ENCODE measurements around the gene TCHP. TPM values are rescaled to one million over a fixed set of nuclear protein-coding genes. Genes with fewer than 3 reads are reported as not detected.

The TCHP gene
- polyA plus RNA-seq, 1 experiment: 9.1 TPM

DNA sequence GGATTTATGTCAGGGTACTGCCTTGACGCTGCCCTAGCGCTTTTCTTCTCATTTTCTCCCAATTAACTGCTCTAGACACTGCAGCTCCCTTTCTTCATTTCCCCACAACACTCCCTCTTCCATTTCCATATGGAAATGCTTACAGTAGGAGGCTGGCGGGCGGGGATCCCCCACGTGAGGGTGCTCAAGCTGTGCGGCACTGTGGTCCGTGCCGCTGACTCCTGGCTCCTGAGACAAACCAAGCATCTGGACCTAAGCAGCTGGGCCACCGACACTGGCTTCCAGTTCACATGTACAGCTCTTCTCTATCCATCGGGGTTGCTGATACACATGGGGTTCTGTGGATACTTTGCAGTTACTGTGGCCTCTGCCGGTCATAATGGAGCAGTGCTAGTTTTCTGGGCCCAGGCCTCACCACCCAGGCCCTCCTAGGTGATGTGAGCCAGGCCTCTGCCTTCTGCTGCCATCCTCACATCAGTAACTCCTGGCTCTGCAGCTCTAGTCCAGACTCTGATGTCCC lies 20.2 kb downstream of the TCHP start:
- no peak for DNase-seq (ENCODE audit: low read depth)
- TF ChIP-seq, protein P1, sequence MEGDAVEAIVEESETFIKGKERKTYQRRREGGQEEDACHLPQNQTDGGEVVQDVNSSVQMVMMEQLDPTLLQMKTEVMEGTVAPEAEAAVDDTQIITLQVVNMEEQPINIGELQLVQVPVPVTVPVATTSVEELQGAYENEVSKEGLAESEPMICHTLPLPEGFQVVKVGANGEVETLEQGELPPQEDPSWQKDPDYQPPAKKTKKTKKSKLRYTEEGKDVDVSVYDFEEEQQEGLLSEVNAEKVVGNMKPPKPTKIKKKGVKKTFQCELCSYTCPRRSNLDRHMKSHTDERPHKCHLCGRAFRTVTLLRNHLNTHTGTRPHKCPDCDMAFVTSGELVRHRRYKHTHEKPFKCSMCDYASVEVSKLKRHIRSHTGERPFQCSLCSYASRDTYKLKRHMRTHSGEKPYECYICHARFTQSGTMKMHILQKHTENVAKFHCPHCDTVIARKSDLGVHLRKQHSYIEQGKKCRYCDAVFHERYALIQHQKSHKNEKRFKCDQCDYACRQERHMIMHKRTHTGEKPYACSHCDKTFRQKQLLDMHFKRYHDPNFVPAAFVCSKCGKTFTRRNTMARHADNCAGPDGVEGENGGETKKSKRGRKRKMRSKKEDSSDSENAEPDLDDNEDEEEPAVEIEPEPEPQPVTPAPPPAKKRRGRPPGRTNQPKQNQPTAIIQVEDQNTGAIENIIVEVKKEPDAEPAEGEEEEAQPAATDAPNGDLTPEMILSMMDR (IDR thresholded peaks at IDR 0.05; ENCODE audit: insufficient read depth, low read depth, low read length): peak; percentile 22; the same call in 1 of the 2 replicates
- H3K27me3 ChIP-seq (ENCODE audit: control insufficient read depth, insufficient read depth, low read length): no peaks in the 10 kb centered on the region
- no peak overlapping the region for H3K4me3 ChIP-seq (ENCODE audit: low read depth, low read length)
- CTCF ChIA-PET: interaction anchor here (1.0 to 1.4 kb wide), 4 partner anchors 11 to 66 kb away, joined by 3 to 5 read pairs (median 4); partner anchors contain the start of gene TCHP
- POLR2A ChIA-PET: no interaction called here
- H3K36me3 ChIP-seq (ENCODE audit: control insufficient read depth, insufficient read depth, low read length): peaks cover 13% of the 10 kb centered on the region

DNA sequence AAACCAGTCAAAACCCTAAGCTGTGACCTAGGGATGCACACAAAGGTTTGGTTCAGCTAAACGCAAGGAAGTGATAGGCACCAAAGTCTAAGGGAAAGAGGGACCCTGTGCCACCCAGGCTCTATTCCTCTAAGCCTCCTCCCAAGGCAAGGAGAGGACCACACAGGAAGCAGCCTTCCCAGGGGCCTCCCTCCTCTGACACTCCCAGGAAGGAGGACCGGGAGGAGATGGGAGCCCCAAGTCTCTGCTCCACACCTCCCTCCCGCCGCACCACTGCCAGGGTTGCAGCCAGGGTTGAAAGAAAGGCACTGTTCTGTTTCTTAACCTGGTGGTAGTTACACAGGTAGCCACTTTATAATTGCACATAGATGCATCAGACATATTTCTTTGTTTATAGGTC lies 21.9 kb downstream of the TCHP start:
- POLR2A ChIA-PET: interaction anchor here (0.6 kb wide), 1 partner anchor 9 kb away, joined by 3 read pairs; no protein-coding TSS in a partner anchor
- no peak for DNase-seq (ENCODE audit: low read depth)
- CTCF ChIA-PET: interaction anchor here (0.8 kb wide), 1 partner anchor 16 kb away, joined by 3 read pairs; no protein-coding TSS in a partner anchor

DNA sequence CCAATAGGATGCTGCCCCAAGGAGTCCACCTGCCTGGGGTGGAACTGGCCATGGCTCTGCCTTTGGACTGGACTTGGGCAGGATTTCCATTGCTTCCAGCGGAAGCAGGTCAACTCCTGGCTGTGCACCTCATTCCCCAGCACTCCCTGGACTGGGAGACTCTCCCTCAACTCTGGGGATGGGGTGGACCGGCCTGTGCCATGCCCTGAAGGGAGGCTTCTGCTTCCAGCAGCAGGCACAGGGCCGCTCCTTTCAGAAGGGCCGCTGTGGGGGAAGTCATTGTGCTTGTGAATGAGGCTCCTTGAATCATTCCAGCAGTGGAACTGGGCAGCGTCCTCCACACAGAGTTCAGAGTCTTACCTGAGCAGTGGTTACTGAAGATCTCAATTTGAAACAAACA lies 23.0 kb downstream of the TCHP start:
- Histone ChIP-seq H3K27me3 (ENCODE audit: control insufficient read depth, insufficient read depth, low read length) (no peaks in the 10 kb centered on the region), H3K4me3 (ENCODE audit: low read depth, low read length) (no peak overlapping the region), H3K36me3 (ENCODE audit: control insufficient read depth, insufficient read depth, low read length) (peaks cover 5% of the 10 kb centered on the region)
- ChIA-PET POLR2A (no interaction called here), CTCF (no interaction called here)
- TF ChIP-seq, protein P1 (IDR thresholded peaks at IDR 0.05; ENCODE audit: insufficient read depth, low read depth, low read length): no peak
- no peak for DNase-seq (ENCODE audit: low read depth)

More for the DNA sequence above, 21.9 kb downstream of the TCHP start:
- TF ChIP-seq, protein P1 (IDR thresholded peaks at IDR 0.05; ENCODE audit: insufficient read depth, low read depth, low read length): no peak
- H3K4me3 ChIP-seq (ENCODE audit: low read depth, low read length): no peak overlapping the region
- H3K27me3 ChIP-seq (ENCODE audit: control insufficient read depth, insufficient read depth, low read length): no peaks in the 10 kb centered on the region
- H3K36me3 ChIP-seq (ENCODE audit: control insufficient read depth, insufficient read depth, low read length): peaks cover 5% of the 10 kb centered on the region

GRCh38 chr12:109923481-109924245 lies 23.6 kb downstream of the TCHP start:
- ChIA-PET POLR2A (no interaction called here), CTCF (no interaction called here)
- Histone ChIP-seq H3K27me3 (ENCODE audit: control insufficient read depth, insufficient read depth, low read length) (no peaks in the 10 kb centered on the region), H3K36me3 (ENCODE audit: control insufficient read depth, insufficient read depth, low read length) (peaks cover 10% of the 10 kb centered on the region), H3K4me3 (ENCODE audit: low read depth, low read length) (no peak overlapping the region)
- TF ChIP-seq, protein P1 (IDR thresholded peaks at IDR 0.05; ENCODE audit: insufficient read depth, low read depth, low read length): no peak
- DNase-seq (ENCODE audit: low read depth): no peak

DNA sequence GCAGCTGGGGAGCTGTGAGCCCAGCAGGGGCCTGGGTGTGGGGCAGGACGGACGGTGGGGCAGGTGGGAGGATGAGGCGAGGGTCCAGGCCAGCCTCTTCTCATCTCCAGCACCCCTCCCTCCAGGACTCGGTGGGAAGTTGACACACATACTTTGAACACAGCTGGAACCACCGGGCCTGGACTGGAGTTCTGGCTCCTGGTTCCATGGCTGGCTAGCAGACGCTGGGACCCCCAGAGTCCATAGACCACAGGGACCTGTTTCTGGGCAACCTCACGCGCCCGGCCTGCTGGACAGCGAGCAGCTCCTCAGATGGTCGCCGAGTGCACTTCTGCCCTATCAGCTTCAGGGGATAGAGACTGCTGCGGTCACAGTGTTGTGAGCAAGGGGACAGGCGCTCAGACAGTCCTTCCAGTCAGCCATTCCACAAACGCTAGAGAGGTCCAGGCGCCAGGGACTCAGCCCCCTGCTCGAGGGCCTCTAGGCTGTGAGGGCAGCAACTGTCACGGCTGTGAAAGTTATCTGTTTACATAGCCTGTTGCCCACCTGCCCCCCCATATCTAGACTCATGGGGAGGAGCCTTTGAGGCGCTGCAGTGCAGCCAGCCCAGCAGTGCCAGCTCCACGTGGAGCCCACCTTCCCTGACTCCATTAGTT lies 25.2 kb downstream of the TCHP start:
- H3K4me3 ChIP-seq (ENCODE audit: low read depth, low read length): no peak overlapping the region
- DNase-seq (ENCODE audit: low read depth): no peak
- POLR2A ChIA-PET: no interaction called here
- CTCF ChIA-PET: interaction anchor here (1.4 to 3.8 kb wide), 3 partner anchors 10 to 72 kb away, joined by 4 to 33 read pairs (median 6); no protein-coding TSS in a partner anchor
- H3K36me3 ChIP-seq (ENCODE audit: control insufficient read depth, insufficient read depth, low read length): peaks cover 10% of the 10 kb centered on the region
- H3K27me3 ChIP-seq (ENCODE audit: control insufficient read depth, insufficient read depth, low read length): no peaks in the 10 kb centered on the region
- TF ChIP-seq, protein P1 (IDR thresholded peaks at IDR 0.05; ENCODE audit: insufficient read depth, low read depth, low read length): no peak

All from BJ (cell line).